SK-N-MC (cell line): Measurements from ENCODE around the gene FAM120A.

Source experiments
- EZH2 ChIP-seq: fragments of 200-600 bp; sonication (generic); IDR thresholded peaks from one replicate; pipeline ENCODE4 v1.6.1; 2017; ENCODE audit warnings: antibody characterized with exemption
- FOXP2 ChIP-seq: optimal IDR thresholded peaks from 2 replicates; pipeline ENCODE3; 2011; ENCODE audit warnings: mild to moderate bottlenecking, moderate library complexity; ENCODE audit not compliant: insufficient read depth; ENCODE audit errors: extremely low read length, control extremely low read depth
- POLR2AphosphoS5 ChIP-seq: IDR thresholded peaks from 2 replicates; pipeline ENCODE4 v1.6.1; 2012; ENCODE audit warnings: mild to moderate bottlenecking, low read depth, low read length, borderline replicate concordance

GRCh38 chr9:93541005-93541404 is 89.5 kb downstream of the FAM120A start:
- no peak for TF ChIP-seq EZH2
- TF ChIP-seq POLR2AphosphoS5: no peak
- no peak for TF ChIP-seq FOXP2
